Measurements from ENCODE around the gene RABGAP1L. TPM values are rescaled to one million over a fixed set of nuclear protein-coding genes. Genes with fewer than 3 reads are reported as not detected.

RABGAP1L gene
- total RNA-seq, 4 donors from 2014 or later, result 39.9 to 77.4 (median 48.7) TPM

- TF ChIP-seq CTCF (IDR thresholded peaks at IDR 0.05; ENCODE audit: low read depth), result no peak
Observed at GRCh38 chr1:174160109-174160473, 771 bp downstream of the RABGAP1L start.

- no peak for TF ChIP-seq CTCF (IDR thresholded peaks at IDR 0.05; ENCODE audit: low read depth)
Observed at GRCh38 chr1:174160603-174161002, 1.3 kb downstream of the RABGAP1L start.

- TF ChIP-seq CTCF (IDR thresholded peaks at IDR 0.05; ENCODE audit: low read depth), result no peak
Observed at GRCh38 chr1:174161813-174162212, 2.5 kb downstream of the RABGAP1L start.

GRCh38 chr1:174164826-174165225 lies 5.5 kb downstream of the RABGAP1L start:
- TF ChIP-seq CTCF (IDR thresholded peaks at IDR 0.05; ENCODE audit: low read depth), result no peak

- TF ChIP-seq CTCF (IDR thresholded peaks at IDR 0.05; ENCODE audit: low read depth), result no peak
Observed at GRCh38 chr1:174165471-174166137, 6.3 kb downstream of the RABGAP1L start.

GRCh38 chr1:174166530-174167264 lies 7.4 kb downstream of the RABGAP1L start:
- no peak for TF ChIP-seq CTCF (IDR thresholded peaks at IDR 0.05; ENCODE audit: low read depth)

- no peak for TF ChIP-seq CTCF (IDR thresholded peaks at IDR 0.05; ENCODE audit: low read depth)
Observed at GRCh38 chr1:174167265-174167803, 8.0 kb downstream of the RABGAP1L start.

Data from subcutaneous adipose tissue (tissue), 4 donors.